Calu3 (cell line): ENCODE measurements around the gene KCNT2. TPM values are rescaled to one million over a fixed set of nuclear protein-coding genes. Genes with fewer than 3 reads are reported as not detected.
A peak's percentile ranks its signal among the peaks of the same experiment; 100 is the strongest.

Source experiments
- BruUV-seq: library from RNA; stranded (reverse); fragments of 400-500 nt; replicated peaks from 2 replicates; lab custom pipeline; 2021; lab: Mats Ljungman, UMichigan
- CTCF ChIA-PET: fragments of 300-600 bp; sonication (Branson Sonifier 250); formaldehyde crosslinking; loops from one replicate; lab custom pipeline; 2022; ENCODE audit warnings: antibody characterized with exemption; lab: Charles Lee
- DNase-seq: peaks from one replicate; pipeline ENCODE4 v3.0.0; 2022
- H3K27ac Mint-ChIP-seq: one replicate; pipeline ENCODE4 v1.8.0; 2022; ENCODE audit warnings: mixed read lengths; ENCODE audit not compliant: unreplicated experiment
- H3K27me3 Mint-ChIP-seq: one replicate; pipeline ENCODE4 v1.8.0; 2022; ENCODE audit warnings: mixed read lengths; ENCODE audit not compliant: unreplicated experiment
- H3K36me3 Mint-ChIP-seq: one replicate; pipeline ENCODE4 v1.8.0; 2022; ENCODE audit warnings: mild to moderate bottlenecking, moderate library complexity, mixed read lengths; ENCODE audit not compliant: insufficient read depth, unreplicated experiment
- H3K4me1 Mint-ChIP-seq: one replicate; pipeline ENCODE4 v1.8.0; 2022; ENCODE audit warnings: mild to moderate bottlenecking, low read depth, mixed read lengths; ENCODE audit not compliant: unreplicated experiment
- H3K4me3 Mint-ChIP-seq: one replicate; pipeline ENCODE4 v1.8.0; 2022; ENCODE audit warnings: mild to moderate bottlenecking, low read depth, moderate library complexity, mixed read lengths; ENCODE audit not compliant: unreplicated experiment
- H3K9me3 Mint-ChIP-seq: one replicate; pipeline ENCODE4 v1.8.0; 2022; ENCODE audit warnings: low read depth, mixed read lengths; ENCODE audit not compliant: unreplicated experiment
- CTCF ChIP-seq: fragments of 200-600 bp; IDR thresholded peaks from one replicate; pipeline ENCODE4 v1.8.0; 2022; ENCODE audit warnings: antibody characterized with exemption; ENCODE audit not compliant: unreplicated experiment
- intact Hi-C: fragments of 100-400 bp; cut with micrococcal nuclease; formaldehyde crosslinking; loops from one replicate; pipeline ENCODE4 v1.10.0; 2022; ENCODE audit not compliant: unreplicated experiment
- total RNA-seq: library from RNA; stranded (reverse); gene quantifications from 2 replicates; pipeline ENCODE4 v1.2.3, GENCODE V29; 2022

The KCNT2 gene
- total RNA-seq, 1 experiment from 2014 or later: 3.3 TPM

GRCh38 chr1:196481616-196482015 lies 126.6 kb downstream of the KCNT2 start:
- DNase-seq: no peak
- CTCF ChIA-PET: no interaction called here

GRCh38 chr1:196477262-196477661 lies 131.0 kb downstream of the KCNT2 start:
- Mint-ChIP-seq H3K4me3 (no peak overlapping the region), H3K4me1 (peaks cover 9% of the 10 kb centered on the region), H3K27me3 (no peaks in the 10 kb centered on the region), H3K27ac (no peak overlapping the region), H3K9me3 (no peaks in the 10 kb centered on the region), H3K36me3 (no peaks in the 10 kb centered on the region)
- CTCF ChIA-PET: no interaction called here
- intact Hi-C loops: no loop called here
- BruUV-seq: no TSS peak
- no peak for TF ChIP-seq CTCF
- DNase-seq: no peak

More at GRCh38 chr1:196481616-196482015, 126.6 kb downstream of the KCNT2 start:
- H3K4me3 Mint-ChIP-seq: no peak overlapping the region
- BruUV-seq: no TSS peak
- intact Hi-C loops: no loop called here
- no peaks in the 10 kb centered on the region for H3K9me3 Mint-ChIP-seq
- no peaks in the 10 kb centered on the region for H3K36me3 Mint-ChIP-seq
- H3K27me3 Mint-ChIP-seq: no peaks in the 10 kb centered on the region
- H3K4me1 Mint-ChIP-seq: peaks cover 9% of the 10 kb centered on the region
- no peak for TF ChIP-seq CTCF
- H3K27ac Mint-ChIP-seq: peak overlapping the region; percentile 8

- CTCF ChIA-PET: no interaction called here
- Mint-ChIP-seq H3K36me3 (no peaks in the 10 kb centered on the region), H3K4me3 (no peak overlapping the region), H3K27me3 (no peaks in the 10 kb centered on the region), H3K9me3 (no peaks in the 10 kb centered on the region), H3K4me1 (no peaks in the 10 kb centered on the region), H3K27ac (no peak overlapping the region)
- no TSS peak for BruUV-seq
- no peak for DNase-seq
- intact Hi-C loops: no loop called here
- no peak for TF ChIP-seq CTCF
Observed at GRCh38 chr1:196467230-196467925, 140.9 kb downstream of the KCNT2 start.

GRCh38 chr1:196466654-196467053 lies 141.6 kb downstream of the KCNT2 start:
- Mint-ChIP-seq H3K36me3 (no peaks in the 10 kb centered on the region), H3K9me3 (no peaks in the 10 kb centered on the region), H3K27ac (no peak overlapping the region), H3K27me3 (no peaks in the 10 kb centered on the region), H3K4me3 (no peak overlapping the region), H3K4me1 (no peaks in the 10 kb centered on the region)
- TF ChIP-seq CTCF: no peak
- intact Hi-C loops: no loop called here
- CTCF ChIA-PET: no interaction called here
- no peak for DNase-seq
- BruUV-seq: no TSS peak
